GM12878 (cell line): ENCODE results near the gene MMADHC.

Source experiments
- CTCF ChIP-seq, 3 experiments: IDR thresholded peaks in 2 of 3; conservative IDR thresholded peaks in 1 of 3; 2 replicates each; pipeline ENCODE4 v1.5.1; 2011; ENCODE audit warnings: low read depth in 3 of 3, low read length in 3 of 3, mild to moderate bottlenecking in 3 of 3, control low read depth in 2 of 3, moderate library complexity in 2 of 3, inconsistent platforms in 1 of 3, mixed read lengths in 1 of 3; ENCODE audit not compliant: control insufficient read depth in 2 of 3, insufficient read depth in 1 of 3; ENCODE audit errors: extremely low read depth in 1 of 3
- EZH2 ChIP-seq: IDR thresholded peaks from 2 replicates; pipeline ENCODE4 v1.6.1; 2012; ENCODE audit warnings: low read depth, mild to moderate bottlenecking, control low read depth, inconsistent platforms, low read length, borderline replicate concordance; ENCODE audit not compliant: control insufficient read depth
- TBL1XR1 ChIP-seq: IDR thresholded peaks from 2 replicates; pipeline ENCODE4 v1.6.1; 2012; ENCODE audit warnings: low read depth, low read length, improper control_type of control experiment

DNA sequence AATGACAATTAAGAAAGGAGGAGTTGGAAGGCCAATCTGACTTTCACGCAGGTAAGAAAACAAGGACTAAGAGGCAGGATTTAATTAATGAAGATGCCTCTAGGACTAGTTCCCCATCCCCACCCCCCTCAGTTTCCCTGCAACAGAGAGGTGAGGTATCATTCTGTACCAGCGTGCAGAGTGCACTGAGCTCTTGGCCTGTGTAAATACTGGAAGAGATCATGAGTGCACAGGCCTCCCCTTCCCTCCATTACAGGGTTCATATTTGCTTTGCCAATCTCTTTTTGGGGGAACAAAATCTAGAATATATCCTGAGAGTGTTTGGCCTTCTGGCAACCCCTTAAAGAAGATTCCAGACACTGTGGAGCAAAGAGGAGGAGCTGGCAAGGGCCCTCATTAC, 60.9 kb downstream of the MMADHC start:
- no peak for TF ChIP-seq CTCF (IDR thresholded peaks at IDR 0.05 in 2 of 3, conservative IDR thresholded peaks at IDR 0.05 in 1 of 3; ENCODE audit: control insufficient read depth in 2 of 3, extremely low read depth in 1 of 3, insufficient read depth in 1 of 3, low read depth in 3 of 3, low read length in 3 of 3)
- TF ChIP-seq TBL1XR1: no peak
- no peak for TF ChIP-seq EZH2
